Measurements from ENCODE around the gene SPDL1. TPM values are rescaled to one million over a fixed set of nuclear protein-coding genes. Genes with fewer than 3 reads are reported as not detected.

The SPDL1 gene
- total RNA-seq, 8 experiments from 2014 or later: 16.2 to 42.6 (median 21.6) TPM

DNA sequence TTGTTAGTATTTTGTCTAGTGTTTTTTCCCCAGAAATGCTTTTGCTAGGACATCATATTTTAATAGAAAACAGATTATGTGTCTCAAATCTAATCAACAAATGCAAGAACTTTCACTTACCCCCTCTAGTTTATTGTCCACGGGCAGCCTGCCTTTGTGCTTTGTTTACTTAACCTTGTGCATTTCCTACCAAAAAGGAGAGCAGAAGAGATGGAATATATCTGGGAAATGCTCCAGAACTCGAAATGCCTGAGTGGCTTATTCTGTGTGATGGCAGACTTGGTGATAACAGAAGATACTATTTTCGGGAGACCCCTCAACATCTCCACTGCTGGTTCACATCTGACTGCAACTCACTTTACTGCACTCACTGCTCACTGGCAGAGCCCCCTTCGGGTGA, 33.3 kb upstream of the SPDL1 start:
- Histone ChIP-seq H3K4me1 (replicated peaks in 1 of 2) (no peaks in the 10 kb centered on the region), H3K27ac (no peak overlapping the region), H3K4me3 (no peak overlapping the region)
- in situ Hi-C loops (cut with MboI; ENCODE audit: low pct_unique_long_range_greater_than_20kb in 2 of 9, low sequenced_read_pairs in 9 of 9, unreplicated experiment in 9 of 9): loop anchor here in 4 of 9 experiments (25.0 kb wide), 2 partner anchors 563 to 863 kb away; no protein-coding TSS in a partner anchor
- no peak for ATAC-seq (replicated peaks in 6 of 8)
- WGBS, 10 experiments: 0 to 62% (median 40%) methylated on average over 1 to 4 of the region's 4 CpGs; no CpG with 5 or more reads in 1 of the 10 experiments

DNA sequence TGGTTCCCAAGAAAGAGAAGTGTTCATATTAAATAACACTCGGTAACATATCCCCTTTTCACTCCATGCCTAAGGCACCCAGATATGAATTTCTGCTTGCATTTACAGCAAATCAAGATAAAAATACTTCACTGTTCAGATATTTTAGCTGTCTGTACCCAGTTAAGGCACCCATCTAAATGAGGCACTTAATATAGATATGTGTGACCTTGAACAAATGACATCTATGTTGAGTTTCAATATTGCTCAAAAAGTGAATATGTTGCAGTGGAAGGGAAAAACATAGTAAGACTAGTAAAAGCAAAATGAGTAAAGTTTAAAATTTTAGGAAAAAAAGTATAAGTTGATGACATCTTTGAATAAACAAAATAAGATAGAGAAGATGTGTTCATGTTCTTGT, 32.4 kb upstream of the SPDL1 start:
- no peak for ATAC-seq (replicated peaks in 6 of 8)
- H3K4me3 ChIP-seq: no peak overlapping the region
- H3K4me1 ChIP-seq (replicated peaks in 1 of 2): no peaks in the 10 kb centered on the region
- in situ Hi-C loops (cut with MboI; ENCODE audit: low pct_unique_long_range_greater_than_20kb in 2 of 9, low sequenced_read_pairs in 9 of 9, unreplicated experiment in 9 of 9): loop anchor here in 4 of 9 experiments (25.0 kb wide), 2 partner anchors 564 to 864 kb away; no protein-coding TSS in a partner anchor
- H3K27ac ChIP-seq: no peak overlapping the region
- 88 to 100% (median 100%) methylated on average over 1 of the region's 1 CpG; no CpG with 5 or more reads in 5 of the 10 experiments for WGBS, 10 experiments

DNA sequence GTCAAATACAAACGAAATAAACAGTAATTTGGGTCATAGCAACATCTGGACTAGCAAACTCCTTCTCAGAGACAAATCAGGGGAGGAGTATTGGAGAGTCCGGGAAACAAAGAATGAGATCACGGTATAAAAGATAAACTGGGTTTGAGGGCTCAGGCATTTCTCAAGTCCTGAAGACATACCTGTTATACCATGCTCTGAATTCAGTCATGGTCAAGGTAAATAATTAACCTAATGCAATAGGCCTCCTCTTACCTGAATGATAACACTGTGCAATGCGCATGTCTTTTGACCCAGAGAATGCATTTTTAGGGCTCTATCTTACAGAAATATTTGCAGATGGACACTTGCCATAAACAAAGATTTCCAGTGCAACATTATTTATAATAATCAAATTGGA, 31.9 kb upstream of the SPDL1 start:
- 0 to 100% (median 45%) methylated on average over 1 to 4 of the region's 4 CpGs for WGBS, 10 experiments
- in situ Hi-C loops (cut with MboI; ENCODE audit: low pct_unique_long_range_greater_than_20kb in 2 of 9, low sequenced_read_pairs in 9 of 9, unreplicated experiment in 9 of 9): loop anchor here in 4 of 9 experiments (25.0 kb wide), 2 partner anchors 564 to 864 kb away; no protein-coding TSS in a partner anchor

DNA sequence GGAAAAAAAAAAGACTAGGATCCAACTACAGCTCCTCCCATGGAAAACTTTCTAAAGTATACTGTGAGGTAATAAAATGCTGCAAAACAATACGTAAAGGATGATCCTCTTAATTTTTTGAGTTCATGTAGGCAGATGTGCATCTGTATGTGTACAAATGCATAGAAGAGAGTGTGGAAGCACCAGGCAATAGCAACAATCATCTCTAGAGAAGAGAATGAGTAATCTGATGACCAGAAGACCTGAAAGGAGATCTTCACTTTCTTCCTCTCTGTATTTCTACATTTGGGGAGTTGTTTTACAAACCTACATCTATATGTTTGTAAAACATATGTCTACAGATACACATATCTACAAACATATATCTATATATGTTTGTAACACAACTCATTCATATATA, 29.3 kb upstream of the SPDL1 start:
- WGBS, 10 experiments: 71 to 100% (median 87%) methylated on average over 1 of the region's 1 CpG; no CpG with 5 or more reads in 4 of the 10 experiments
- no peak for ATAC-seq (replicated peaks in 6 of 8)
- in situ Hi-C loops (cut with MboI; ENCODE audit: low pct_unique_long_range_greater_than_20kb in 2 of 9, low sequenced_read_pairs in 9 of 9, unreplicated experiment in 9 of 9): loop anchor here in 4 of 9 experiments (25.0 kb wide), 2 partner anchors 567 to 867 kb away; no protein-coding TSS in a partner anchor
- H3K27ac ChIP-seq: no peak overlapping the region
- no peak overlapping the region for H3K4me3 ChIP-seq
- H3K4me1 ChIP-seq (replicated peaks in 1 of 2): no peaks in the 10 kb centered on the region

More for the DNA sequence above, 31.9 kb upstream of the SPDL1 start:
- Histone ChIP-seq H3K4me3 (no peak overlapping the region), H3K27ac (no peak overlapping the region), H3K4me1 (replicated peaks in 1 of 2) (no peaks in the 10 kb centered on the region)
- no peak for ATAC-seq (replicated peaks in 6 of 8)

DNA sequence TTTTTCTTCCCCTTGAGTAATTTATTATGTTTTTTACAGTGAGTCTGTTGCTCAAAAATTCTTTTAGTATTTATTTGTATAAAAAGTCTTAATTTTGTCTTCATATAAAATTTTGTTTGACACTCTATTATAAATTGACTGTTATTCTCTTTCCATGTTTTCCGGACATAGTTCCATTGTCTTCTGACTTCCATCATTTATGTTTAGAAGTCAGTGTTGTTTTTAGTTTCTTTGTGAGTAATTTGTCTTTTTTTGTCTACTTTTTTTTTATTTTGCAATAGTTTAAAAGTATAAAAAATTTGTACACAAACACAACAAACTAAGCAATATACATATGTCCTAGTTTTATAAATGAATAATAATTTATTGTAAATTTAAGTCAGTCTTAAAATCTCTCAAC, 25.7 kb upstream of the SPDL1 start:
- no peak for ATAC-seq (replicated peaks in 6 of 8)
- H3K4me3 ChIP-seq: no peak overlapping the region
- H3K27ac ChIP-seq: no peak overlapping the region
- in situ Hi-C loops (cut with MboI; ENCODE audit: low pct_unique_long_range_greater_than_20kb in 2 of 9, low sequenced_read_pairs in 9 of 9, unreplicated experiment in 9 of 9): loop anchor here in 4 of 9 experiments (25.0 kb wide), 2 partner anchors 571 to 871 kb away; no protein-coding TSS in a partner anchor
- H3K4me1 ChIP-seq (replicated peaks in 1 of 2): peaks cover 0 to 2% of the 10 kb centered on the region in 2 donors
- 42 to 100% (median 88%) methylated on average over 1 of the region's 1 CpG for WGBS, 10 experiments

DNA sequence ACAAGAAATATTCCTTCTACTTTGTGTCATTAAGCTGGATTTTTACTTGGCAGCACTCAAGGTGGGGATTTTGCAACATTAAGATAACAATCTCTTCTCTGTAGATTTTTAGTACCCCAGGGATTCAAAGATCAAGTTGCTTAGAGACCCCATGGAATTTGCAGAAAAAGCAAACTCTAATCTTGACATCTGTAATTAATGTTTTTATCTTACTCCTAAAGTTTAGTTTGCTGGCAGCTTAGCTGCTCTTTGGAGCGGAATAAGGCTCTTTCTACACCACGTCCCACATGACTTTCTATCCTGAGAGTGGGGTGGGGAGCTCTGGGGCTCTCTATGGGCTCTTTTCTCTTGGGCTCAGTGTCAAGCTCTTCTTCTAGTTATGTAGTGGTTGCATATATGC, 21.7 kb upstream of the SPDL1 start:
- in situ Hi-C loops (cut with MboI; ENCODE audit: low pct_unique_long_range_greater_than_20kb in 2 of 9, low sequenced_read_pairs in 9 of 9, unreplicated experiment in 9 of 9): loop anchor here in 4 of 9 experiments (25.0 kb wide), 2 partner anchors 575 to 875 kb away; no protein-coding TSS in a partner anchor
- no peak overlapping the region for H3K4me3 ChIP-seq
- H3K27ac ChIP-seq: no peak overlapping the region
- H3K4me1 ChIP-seq (replicated peaks in 1 of 2): peaks cover 0 to 2% of the 10 kb centered on the region in 2 donors
- WGBS, 10 experiments: 20 to 50% (median 40%) methylated on average over 1 to 2 of the region's 2 CpGs; no CpG with 5 or more reads in 5 of the 10 experiments
- ATAC-seq (replicated peaks in 6 of 8): peak in 3 of 8 experiments; percentile 32 to 50 (median 43)

DNA sequence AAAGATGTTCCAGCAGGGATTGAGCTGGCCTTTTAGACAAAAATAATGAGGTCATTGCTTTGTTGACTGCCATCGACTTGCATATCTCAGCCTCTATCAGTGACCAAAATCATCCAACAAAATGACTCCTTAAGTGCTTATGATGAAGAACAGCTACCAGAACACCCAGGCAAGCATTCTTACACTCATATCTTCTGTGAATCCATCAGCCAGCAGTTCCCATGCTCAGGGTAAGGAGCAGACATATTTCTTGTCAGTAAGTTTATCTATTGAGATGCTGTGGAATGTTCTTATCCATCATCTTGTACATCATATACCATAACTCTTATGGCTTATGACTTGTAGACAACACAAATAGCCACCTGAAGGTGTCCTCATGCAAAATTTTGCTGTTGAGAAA, 20.2 kb upstream of the SPDL1 start:
- no peak overlapping the region for H3K4me3 ChIP-seq
- WGBS, 10 experiments: 11 to 100% (median 67%) methylated on average over 1 of the region's 1 CpG; no CpG with 5 or more reads in 3 of the 10 experiments
- no peak for ATAC-seq (replicated peaks in 6 of 8)
- in situ Hi-C loops (cut with MboI; ENCODE audit: low pct_unique_long_range_greater_than_20kb in 2 of 9, low sequenced_read_pairs in 9 of 9, unreplicated experiment in 9 of 9): loop anchor here in 4 of 9 experiments (25.0 kb wide), 2 partner anchors 576 to 876 kb away; no protein-coding TSS in a partner anchor
- no peak overlapping the region for H3K27ac ChIP-seq
- H3K4me1 ChIP-seq (replicated peaks in 1 of 2): peaks cover 0 to 2% of the 10 kb centered on the region in 2 donors

DNA sequence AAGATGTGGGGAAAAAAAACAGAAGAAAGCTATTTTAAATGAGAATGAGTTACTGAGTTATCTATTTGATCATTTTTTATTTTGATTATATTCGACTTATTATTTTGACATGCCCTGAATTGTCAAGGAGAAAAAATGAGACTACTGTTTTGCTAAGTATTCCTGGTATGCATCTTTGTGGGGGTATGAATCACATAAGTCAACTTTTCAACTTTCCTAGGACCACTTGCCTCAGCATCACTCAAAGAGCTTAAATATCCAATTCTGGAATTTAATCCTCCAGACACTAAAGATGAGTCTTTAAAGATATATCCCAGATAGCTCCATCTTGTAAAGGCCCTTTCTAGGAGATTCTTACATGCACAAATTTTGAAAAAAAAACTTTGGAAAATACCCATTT, 17.4 kb upstream of the SPDL1 start:
- Histone ChIP-seq H3K4me3 (no peak overlapping the region), H3K27ac (no peak overlapping the region), H3K4me1 (replicated peaks in 1 of 2) (peaks cover 0 to 2% of the 10 kb centered on the region in 2 donors)
- 14 to 100% (median 75%) methylated on average over 1 of the region's 1 CpG; no CpG with 5 or more reads in 2 of the 10 experiments for WGBS, 10 experiments
- no peak for ATAC-seq (replicated peaks in 6 of 8)
- in situ Hi-C loops (cut with MboI; ENCODE audit: low pct_unique_long_range_greater_than_20kb in 2 of 9, low sequenced_read_pairs in 9 of 9, unreplicated experiment in 9 of 9): loop anchor here in 4 of 9 experiments (25.0 kb wide), 2 partner anchors 579 to 879 kb away; no protein-coding TSS in a partner anchor

DNA sequence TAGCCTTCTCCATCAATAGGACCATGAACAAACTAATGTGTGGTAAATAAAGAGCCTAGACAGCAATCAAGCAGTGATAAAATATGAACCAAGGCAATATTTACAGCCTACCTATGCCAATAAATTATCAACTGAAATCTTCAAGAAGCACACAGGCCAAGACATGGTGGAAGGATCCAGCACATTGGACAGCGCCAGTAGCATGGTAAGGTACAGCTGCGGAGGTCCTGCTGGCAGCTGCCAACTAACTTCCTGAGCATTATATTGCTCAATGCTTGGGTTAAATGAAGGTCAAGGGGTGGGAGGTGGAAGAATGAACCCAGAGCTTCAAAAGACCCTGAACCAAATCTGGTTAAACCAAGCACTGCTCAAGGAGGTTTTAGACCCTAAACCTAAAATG, 16.5 kb upstream of the SPDL1 start:
- ATAC-seq (replicated peaks in 6 of 8): no peak
- H3K27ac ChIP-seq: no peak overlapping the region
- in situ Hi-C loops (cut with MboI; ENCODE audit: low pct_unique_long_range_greater_than_20kb in 2 of 9, low sequenced_read_pairs in 9 of 9, unreplicated experiment in 9 of 9): loop anchor here in 4 of 9 experiments (25.0 kb wide), 2 partner anchors 580 to 880 kb away; no protein-coding TSS in a partner anchor
- no peak overlapping the region for H3K4me3 ChIP-seq
- 0 to 95% (median 65%) methylated on average over 1 to 2 of the region's 2 CpGs; no CpG with 5 or more reads in 4 of the 10 experiments for WGBS, 10 experiments
- peaks cover 0 to 2% of the 10 kb centered on the region in 2 donors for H3K4me1 ChIP-seq (replicated peaks in 1 of 2)

DNA sequence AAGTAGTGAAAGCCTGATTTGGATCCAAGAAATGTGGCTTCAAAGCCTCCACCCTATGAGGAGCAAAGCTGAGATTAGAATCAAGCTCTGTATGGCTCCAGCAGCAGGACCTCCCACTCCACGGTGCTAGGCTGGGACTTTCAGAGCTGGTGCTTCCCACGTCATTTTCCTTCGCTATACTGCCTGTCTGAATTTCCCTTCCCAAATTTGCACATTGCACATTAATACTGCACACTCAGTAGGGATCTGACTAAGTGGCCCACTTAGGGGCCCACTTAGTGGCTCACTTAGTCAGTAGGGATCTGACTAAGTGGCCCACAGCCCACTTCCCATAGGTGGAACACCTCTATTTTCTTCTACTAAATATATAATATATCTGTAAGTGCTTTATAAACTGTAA, 14.1 kb upstream of the SPDL1 start:
- Histone ChIP-seq H3K27ac (no peak overlapping the region), H3K4me1 (replicated peaks in 1 of 2) (no peaks in the 10 kb centered on the region), H3K4me3 (no peak overlapping the region)
- ATAC-seq (replicated peaks in 6 of 8): no peak
- in situ Hi-C loops (cut with MboI; ENCODE audit: low pct_unique_long_range_greater_than_20kb in 2 of 9, low sequenced_read_pairs in 9 of 9, unreplicated experiment in 9 of 9): loop anchor here in 4 of 9 experiments (25.0 kb wide), 2 partner anchors 582 to 882 kb away; no protein-coding TSS in a partner anchor
- 60 to 100% (median 94%) methylated on average over 1 to 3 of the region's 3 CpGs; no CpG with 5 or more reads in 6 of the 10 experiments for WGBS, 10 experiments

DNA sequence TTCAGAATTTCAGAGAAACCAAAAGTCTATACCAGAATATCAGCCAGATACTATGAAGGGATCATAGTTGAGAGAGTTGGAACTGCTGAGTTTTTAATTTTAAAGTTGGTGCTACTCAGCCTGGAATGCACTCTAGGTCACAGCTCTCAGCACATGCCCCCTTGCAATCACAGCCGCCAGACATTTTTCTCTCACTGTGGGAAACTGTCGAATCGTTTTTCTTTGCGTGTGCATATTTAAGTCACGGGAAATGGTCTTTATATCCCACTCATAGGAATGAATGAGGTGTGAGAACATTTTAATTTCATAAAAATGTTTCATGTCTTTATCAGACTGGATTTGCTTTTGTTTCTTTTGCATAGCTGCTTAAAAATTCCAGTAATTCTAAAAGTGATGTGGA, 12.2 kb upstream of the SPDL1 start:
- ATAC-seq (replicated peaks in 6 of 8): peak in 1 of 8 experiments; percentile 30
- H3K4me3 ChIP-seq: no peak overlapping the region
- no peak overlapping the region for H3K27ac ChIP-seq
- in situ Hi-C loops (cut with MboI; ENCODE audit: low pct_unique_long_range_greater_than_20kb in 2 of 9, low sequenced_read_pairs in 9 of 9, unreplicated experiment in 9 of 9): loop anchor here in 4 of 9 experiments (25.0 kb wide), 2 partner anchors 584 to 884 kb away; no protein-coding TSS in a partner anchor
- no peaks in the 10 kb centered on the region for H3K4me1 ChIP-seq (replicated peaks in 1 of 2)
- WGBS, 10 experiments: 40 to 100% (median 64%) methylated on average over 1 to 5 of the region's 5 CpGs; no CpG with 5 or more reads in 1 of the 10 experiments

DNA sequence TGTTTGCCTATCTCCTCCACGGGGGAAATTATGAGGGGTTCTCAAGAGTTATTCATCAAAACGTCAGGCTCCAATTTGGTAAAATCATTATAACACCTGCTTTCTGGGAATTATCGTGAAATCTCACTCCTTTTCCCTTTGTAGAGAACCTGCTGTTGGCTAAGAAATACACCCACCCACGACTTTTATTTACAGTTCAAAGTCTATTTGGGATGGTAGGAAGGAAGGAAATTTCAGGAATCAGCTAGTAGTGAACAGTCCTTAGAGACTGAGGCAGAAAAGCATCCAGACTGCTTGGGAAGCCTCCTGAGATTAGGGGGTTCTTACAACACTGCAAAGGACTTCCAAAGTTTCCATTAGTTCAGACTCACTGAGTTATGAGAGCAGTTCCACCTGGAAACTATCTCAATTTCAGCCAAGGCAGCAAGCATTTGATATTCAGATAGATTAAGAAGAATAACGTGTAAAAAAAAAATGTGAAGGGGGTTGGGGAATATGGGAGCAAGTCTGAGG, 9.4 kb upstream of the SPDL1 start:
- ATAC-seq (replicated peaks in 6 of 8): no peak
- H3K4me1 ChIP-seq (replicated peaks in 1 of 2): no peaks in the 10 kb centered on the region
- WGBS, 10 experiments: 25 to 70% (median 51%) methylated on average over 2 to 5 of the region's 5 CpGs; no CpG with 5 or more reads in 1 of the 10 experiments
- H3K27ac ChIP-seq: no peak overlapping the region
- in situ Hi-C loops (cut with MboI; ENCODE audit: low pct_unique_long_range_greater_than_20kb in 2 of 9, low sequenced_read_pairs in 9 of 9, unreplicated experiment in 9 of 9): loop anchor here in 4 of 9 experiments (25.0 kb wide), 2 partner anchors 587 to 887 kb away; no protein-coding TSS in a partner anchor
- no peak overlapping the region for H3K4me3 ChIP-seq

DNA sequence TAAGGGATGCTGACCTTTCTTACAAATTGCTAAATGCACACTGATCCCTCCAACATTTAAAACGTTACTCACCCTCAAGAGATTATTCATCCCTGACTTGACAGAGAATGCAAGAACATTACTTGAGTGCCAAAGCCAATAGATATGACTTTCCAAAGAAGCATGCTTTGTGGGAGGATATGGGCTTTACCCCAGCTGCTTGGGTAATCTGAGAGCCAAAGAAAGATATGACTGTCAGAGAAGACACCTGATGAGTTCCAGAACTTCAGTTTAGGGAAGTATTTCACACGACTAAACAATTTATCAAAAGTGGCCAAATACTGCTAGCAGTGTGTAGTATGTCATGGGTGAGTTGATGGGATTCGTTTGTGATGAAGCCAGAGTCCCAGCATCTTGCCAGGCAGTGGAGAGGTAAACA, 7.4 kb upstream of the SPDL1 start:
- in situ Hi-C loops (cut with MboI; ENCODE audit: low pct_unique_long_range_greater_than_20kb in 2 of 9, low sequenced_read_pairs in 9 of 9, unreplicated experiment in 9 of 9): no loop called here
- Histone ChIP-seq H3K4me1 (replicated peaks in 1 of 2) (no peaks in the 10 kb centered on the region), H3K4me3 (no peak overlapping the region), H3K27ac (no peak overlapping the region)
- WGBS, 10 experiments: 0 to 70% (median 10%) methylated on average over 1 to 3 of the region's 3 CpGs; no CpG with 5 or more reads in 2 of the 10 experiments
- peak in 2 of 8 experiments; percentile 94 to 96 for ATAC-seq (replicated peaks in 6 of 8)

Measured in motor neuron (in vitro differentiated cells).